GM19324 (cell line): ENCODE data around the gene FLVCR1.
"Not testable (repeated sequence)": the region's sequence is repeated elsewhere in the genome, so short reads cannot be mapped to it uniquely, and the experiment has no call there.

ENCODE experiments used
- ATAC-seq: cut with Tn5 transposase; IDR thresholded peaks from one replicate; pipeline ENCODE4 v1.9.1; 2021; ENCODE audit warnings: mild to moderate bottlenecking, moderate library complexity; ENCODE audit not compliant: unreplicated experiment, low FRiP score

The FLVCR1 gene

GRCh38 chr1:212857992-212858460, at the start of gene FLVCR1:
Gene FLVCR1 (plus strand): TSS chr1:212858275. CDS start chr1:212858453, 178 bp downstream.
- ATAC-seq = peak; percentile 98

- ATAC-seq = no peak
Observed at GRCh38 chr1:212814537-212815334, 43.3 kb upstream of the FLVCR1 start.

- ATAC-seq = no peak
Observed at GRCh38 chr1:212816567-212817278, 41.4 kb upstream of the FLVCR1 start.

- ATAC-seq = no peak
Observed at GRCh38 chr1:212819726-212820125, 38.3 kb upstream of the FLVCR1 start.

GRCh38 chr1:212820969-212821368, 37.1 kb upstream of the FLVCR1 start:
- ATAC-seq = no peak

GRCh38 chr1:212822956-212823355, 35.1 kb upstream of the FLVCR1 start:
- ATAC-seq = no peak

GRCh38 chr1:212824201-212824600, 33.9 kb upstream of the FLVCR1 start:
- ATAC-seq = no peak

- ATAC-seq = no peak
Observed at GRCh38 chr1:212825798-212826452, 32.1 kb upstream of the FLVCR1 start.

GRCh38 chr1:212827171-212827776, 30.8 kb upstream of the FLVCR1 start:
- ATAC-seq = no peak

- ATAC-seq = no peak
Observed at GRCh38 chr1:212827831-212828278, 30.2 kb upstream of the FLVCR1 start.

- no peak for ATAC-seq
Observed at GRCh38 chr1:212828395-212828794, 29.7 kb upstream of the FLVCR1 start.

GRCh38 chr1:212833211-212834207, 24.6 kb upstream of the FLVCR1 start:
- ATAC-seq = peak; percentile 66

- no peak for ATAC-seq
Observed at GRCh38 chr1:212838145-212838544, 19.9 kb upstream of the FLVCR1 start.

GRCh38 chr1:212844521-212844920, 13.6 kb upstream of the FLVCR1 start:
- not testable (repeated sequence) for ATAC-seq

- ATAC-seq = no peak
Observed at GRCh38 chr1:212847549-212847948, 10.5 kb upstream of the FLVCR1 start, which contains the start of gene SPATA45. Gene SPATA45 (minus strand): TSS chr1:212847649. CDS start chr1:212836149, 11,500 bp downstream.

- ATAC-seq = no peak
Observed at GRCh38 chr1:212852105-212852688, 5.9 kb upstream of the FLVCR1 start.

GRCh38 chr1:212853658-212854057, 4.4 kb upstream of the FLVCR1 start:
- no peak for ATAC-seq

- no peak for ATAC-seq
Observed at GRCh38 chr1:212856755-212857154, 1.3 kb upstream of the FLVCR1 start.
